Ovary (tissue), 9 donors: Measurements from ENCODE around the gene UBE2B. TPM values are rescaled to one million over a fixed set of nuclear protein-coding genes. Genes with fewer than 3 reads are reported as not detected.
"Not testable (repeated sequence)": the region's sequence is repeated elsewhere in the genome, so short reads cannot be mapped to it uniquely, and the experiment has no call there.

Experiments
- DNase-seq, 5 donors: peaks; one replicate each; pipeline ENCODE4 v3.0.0-alpha.2; 2019 to 2020
- H3K27ac ChIP-seq, 2 donors: fragments of 200-600 bp; one replicate each; pipeline versions ENCODE4 v1.5.1 to v1.8.0; 2019 to 2022
- H3K27me3 ChIP-seq: fragments of 200-600 bp; one replicate; pipeline ENCODE4 v1.8.0; 2022
- H3K36me3 ChIP-seq: fragments of 200-600 bp; sonication (generic); one replicate; pipeline ENCODE4 v1.5.1; 2019
- H3K4me1 ChIP-seq: one replicate; pipeline ENCODE4 v1.8.1; 2013; ENCODE audit warnings: mild to moderate bottlenecking, moderate library complexity; ENCODE audit not compliant: insufficient read depth
- H3K4me3 ChIP-seq: fragments of 200-600 bp; sonication (generic); one replicate; pipeline ENCODE4 v1.5.1; 2017
- H3K9me3 ChIP-seq, 2 donors: fragments of 200-600 bp in 1 of 2; sonication (generic) in 1 of 2; one replicate each; pipeline versions ENCODE4 v1.5.1 to v1.8.1; 2013 to 2019; ENCODE audit warnings: mild to moderate bottlenecking in 1 of 2, moderate library complexity in 1 of 2
- CTCF ChIP-seq, 3 donors: fragments of 450-650 bp in 2 of 3; fragments of 200-600 bp in 1 of 3; IDR thresholded peaks; one replicate each; pipeline versions ENCODE4 v1.5.1 to v1.8.0; 2016 to 2022; ENCODE audit warnings: antibody characterized with exemption in 3 of 3, mild to moderate bottlenecking in 1 of 3
- EP300 ChIP-seq: sonication (generic); formaldehyde crosslinking; IDR thresholded peaks from one replicate; pipeline ENCODE4 v1.6.1; 2017; ENCODE audit warnings: antibody characterized with exemption
- POLR2A ChIP-seq: fragments of 450-650 bp; IDR thresholded peaks from one replicate; pipeline ENCODE4 v1.6.1; 2017; ENCODE audit warnings: antibody characterized with exemption, mild to moderate bottlenecking, moderate library complexity
- WGBS, 3 donors: extraction: QIAGEN DNeasy Blood & Tissue Kit in 1 of 3; methylation state at CpG; one replicate each; pipeline versions ENCODE4 v1.1.5 to v1.1.7; 2013 to 2017; 5-methylcytosine and 5-hydroxymethylcytosine counted together
- intact Hi-C, 4 donors: fragments of 100-400 bp; cut with DNase I; formaldehyde crosslinking; loops; one replicate each; pipeline versions ENCODE4 v1.11.0 to v1.15.1; 2022 to 2023
- polyA plus RNA-seq, 2 donors: library from polyadenylated mRNA; stranded (reverse); fragments of 200-250 nt in 1 of 2; fragments of 350-450 nt in 1 of 2; fragmentation: Illumina TruSeq in 1 of 2; extraction: RNeasy Lipid Tissue Mini Kit (QIAGEN cat#74804) in 1 of 2; gene quantifications; one replicate each; pipeline ENCODE4 v1.2.3, GENCODE V29; 2013 to 2014
- total RNA-seq, 7 donors: library from RNA; depleted of rRNA in 2 of 7; stranded (reverse); fragments of >200 nt in 2 of 7; fragmentation: NEBNext Ultra II Directional in 3 of 7; extraction: Animal tissue kit (Norgen Biotek cat#: 25700) in 3 of 7; gene quantifications; one replicate each; pipeline versions ENCODE4 v1.1.0 to v1.2.4, GENCODE V29; 2016 to 2023
- donor health status: DM: no; HTN: no; CAD: no; lungs with moderate emphysema.
- donor health status: DM: no; HTN: no; CAD: no.
- donor health status: Bipolar disorder and iron deficiency.
- donor health status: DM: yes; HTN: yes; CAD: no.
- donor health status: DM: no; HTN: no; CAD: no.
- donor health status: DM: yes; HTN: yes; CAD: no.

Gene UBE2B
- total and polyA plus RNA-seq, 9 donors, result 54.1 to 101 (median 82.8) TPM

GRCh38 chr5:134413046-134413445, 41.7 kb downstream of the UBE2B start:
- no peak for TF ChIP-seq EP300
- no peak for TF ChIP-seq CTCF (IDR thresholded peaks at IDR 0.05)
- TF ChIP-seq POLR2A, result no peak
- H3K4me1 ChIP-seq, result peaks cover 5% of the 10 kb centered on the region
- intact Hi-C loops, result loop anchor here in 3 of 4 donors (2.0 to 10.0 kb wide), 5 partner anchors 26 to 164 kb away; partner anchors contain the start of gene JADE2 (in 1 of the 3)
- H3K4me3 ChIP-seq, result no peak overlapping the region
- no peaks in the 10 kb centered on the region for H3K36me3 ChIP-seq
- no peak for DNase-seq
- no peaks in the 10 kb centered on the region for H3K9me3 ChIP-seq
- WGBS, 3 donors, result 64 to 68% (median 65%) methylated on average over 2 of the region's 2 CpGs
- no peak overlapping the region for H3K27ac ChIP-seq
- no peaks in the 10 kb centered on the region for H3K27me3 ChIP-seq

- H3K27me3 ChIP-seq, result no peaks in the 10 kb centered on the region
- no peak overlapping the region for H3K4me3 ChIP-seq
- intact Hi-C loops, result loop anchor here in 1 of 4 donors (10.0 kb wide), 1 partner anchor 157 kb away; no protein-coding TSS in a partner anchor
- H3K27ac ChIP-seq, result no peak overlapping the region
- no peaks in the 10 kb centered on the region for H3K4me1 ChIP-seq
- no peak for TF ChIP-seq POLR2A
- TF ChIP-seq CTCF (IDR thresholded peaks at IDR 0.05), result no peak
- TF ChIP-seq EP300, result no peak
- H3K36me3 ChIP-seq, result no peaks in the 10 kb centered on the region
- DNase-seq, result no peak
- no peaks in the 10 kb centered on the region for H3K9me3 ChIP-seq
These were observed 46.3 kb downstream of the UBE2B start for GRCh38 chr5:134417707-134418106.

GRCh38 chr5:134418958-134419357, 47.6 kb downstream of the UBE2B start:
- TF ChIP-seq CTCF (IDR thresholded peaks at IDR 0.05) (no peak), EP300 (no peak), POLR2A (no peak)
- no peak for DNase-seq
- no peak overlapping the region for H3K27ac ChIP-seq
- H3K4me1 ChIP-seq, result no peaks in the 10 kb centered on the region
- intact Hi-C loops, result loop anchor here in 1 of 4 donors (10.0 kb wide), 1 partner anchor 156 kb away; no protein-coding TSS in a partner anchor
- no peaks in the 10 kb centered on the region for H3K27me3 ChIP-seq
- H3K9me3 ChIP-seq, result no peaks in the 10 kb centered on the region
- 89 to 97% (median 95%) methylated on average over 3 of the region's 3 CpGs for WGBS, 3 donors
- no peaks in the 10 kb centered on the region for H3K36me3 ChIP-seq
- H3K4me3 ChIP-seq, result no peak overlapping the region

GRCh38 chr5:134420343-134420742, 49.0 kb downstream of the UBE2B start:
- Histone ChIP-seq H3K36me3 (no peaks in the 10 kb centered on the region), H3K27me3 (no peaks in the 10 kb centered on the region), H3K27ac (no peak overlapping the region), H3K4me1 (no peaks in the 10 kb centered on the region), H3K4me3 (no peak overlapping the region), H3K9me3 (no peaks in the 10 kb centered on the region)
- TF ChIP-seq CTCF (IDR thresholded peaks at IDR 0.05) (no peak), EP300 (no peak), POLR2A (no peak)
- intact Hi-C loops, result no loop called here
- 85 to 89% (median 88%) methylated on average over 2 of the region's 2 CpGs for WGBS, 3 donors
- DNase-seq, result no peak

GRCh38 chr5:134421038-134421437, 49.7 kb downstream of the UBE2B start:
- H3K4me3 ChIP-seq, H3K27ac ChIP-seq, DNase-seq, H3K4me1 ChIP-seq, intact Hi-C loops, H3K9me3 ChIP-seq, H3K36me3 ChIP-seq, H3K27me3 ChIP-seq: not testable (repeated sequence)
- 88 to 94% (median 93%) methylated on average over 4 of the region's 4 CpGs for WGBS, 3 donors
